ENCODE data around the gene KCNIP4. TPM values are rescaled to one million over a fixed set of nuclear protein-coding genes. Genes with fewer than 3 reads are reported as not detected.
"Not testable (repeated sequence)": the region's sequence is repeated elsewhere in the genome, so short reads cannot be mapped to it uniquely, and the experiment has no call there.

The KCNIP4 gene
- total RNA-seq, 1 donor from 2014 or later, result 6.2 TPM

GRCh38 chr4:21366840-21367239 is 581.7 kb downstream of the KCNIP4 start:
- no peak overlapping the region for H3K27ac Mint-ChIP-seq
- no peak for DNase-seq (ENCODE audit: extremely low spot score, unreplicated experiment)
- peaks cover 6% of the 10 kb centered on the region for H3K27me3 Mint-ChIP-seq
- H3K36me3 Mint-ChIP-seq, result no peaks in the 10 kb centered on the region
- no peaks in the 10 kb centered on the region for H3K4me1 Mint-ChIP-seq (ENCODE audit: unreplicated experiment)
- no peak overlapping the region for H3K4me3 Mint-ChIP-seq
- H3K9me3 Mint-ChIP-seq, result no peaks in the 10 kb centered on the region
- no peak for TF ChIP-seq CTCF (conservative IDR thresholded peaks at IDR 0.05)

GRCh38 chr4:21366312-21366711 is 582.3 kb downstream of the KCNIP4 start:
- H3K9me3 Mint-ChIP-seq, result no peaks in the 10 kb centered on the region
- H3K27ac Mint-ChIP-seq, result no peak overlapping the region
- H3K4me1 Mint-ChIP-seq (ENCODE audit: unreplicated experiment), result no peaks in the 10 kb centered on the region
- DNase-seq (ENCODE audit: extremely low spot score, unreplicated experiment), result no peak
- H3K36me3 Mint-ChIP-seq, result no peaks in the 10 kb centered on the region
- peaks cover 9% of the 10 kb centered on the region for H3K27me3 Mint-ChIP-seq
- no peak for TF ChIP-seq CTCF (conservative IDR thresholded peaks at IDR 0.05)
- H3K4me3 Mint-ChIP-seq, result no peak overlapping the region

GRCh38 chr4:21363701-21364100 is 584.9 kb downstream of the KCNIP4 start:
- Mint-ChIP-seq H3K27me3 (peaks cover 9% of the 10 kb centered on the region), H3K9me3 (no peaks in the 10 kb centered on the region), H3K4me1 (ENCODE audit: unreplicated experiment) (no peaks in the 10 kb centered on the region), H3K27ac (no peak overlapping the region), H3K4me3 (no peak overlapping the region), H3K36me3 (no peaks in the 10 kb centered on the region)
- TF ChIP-seq CTCF (conservative IDR thresholded peaks at IDR 0.05), result no peak
- DNase-seq (ENCODE audit: extremely low spot score, unreplicated experiment), result no peak

- H3K27ac Mint-ChIP-seq; H3K4me1 Mint-ChIP-seq (ENCODE audit: unreplicated experiment); H3K27me3 Mint-ChIP-seq; H3K9me3 Mint-ChIP-seq; H3K36me3 Mint-ChIP-seq; DNase-seq (ENCODE audit: extremely low spot score, unreplicated experiment); H3K4me3 Mint-ChIP-seq: not testable (repeated sequence)
These were observed 596.2 kb downstream of the KCNIP4 start for GRCh38 chr4:21352354-21352753.

- no peaks in the 10 kb centered on the region for H3K9me3 Mint-ChIP-seq
- no peak overlapping the region for H3K4me3 Mint-ChIP-seq
- H3K27ac Mint-ChIP-seq, result no peak overlapping the region
- no peak for TF ChIP-seq CTCF (conservative IDR thresholded peaks at IDR 0.05)
- no peak for DNase-seq (ENCODE audit: extremely low spot score, unreplicated experiment)
- H3K36me3 Mint-ChIP-seq, result no peaks in the 10 kb centered on the region
- H3K4me1 Mint-ChIP-seq (ENCODE audit: unreplicated experiment), result peaks cover 5% of the 10 kb centered on the region
- H3K27me3 Mint-ChIP-seq, result no peaks in the 10 kb centered on the region
These were observed 601.4 kb downstream of the KCNIP4 start for GRCh38 chr4:21347142-21347541.

GRCh38 chr4:21327976-21328700 is 620.4 kb downstream of the KCNIP4 start:
- Mint-ChIP-seq H3K4me1 (ENCODE audit: unreplicated experiment) (no peaks in the 10 kb centered on the region), H3K27me3 (peaks cover 2% of the 10 kb centered on the region), H3K36me3 (no peaks in the 10 kb centered on the region), H3K27ac (no peak overlapping the region), H3K9me3 (no peaks in the 10 kb centered on the region), H3K4me3 (no peak overlapping the region)
- no peak for DNase-seq (ENCODE audit: extremely low spot score, unreplicated experiment)
- no peak for TF ChIP-seq CTCF (conservative IDR thresholded peaks at IDR 0.05)
